GM12878 (cell line): ENCODE results near the gene MLF1. TPM values are rescaled to one million over a fixed set of nuclear protein-coding genes. Genes with fewer than 3 reads are reported as not detected.

Source experiments
- ATAC-seq: fragments of 200-7000 bp; cut with Tn5 transposase; 3 replicates; pipeline ENCODE4 v1.9.1; 2020; ENCODE audit warnings: mild to moderate bottlenecking, moderate library complexity
- BruUV-seq: library from RNA; stranded (reverse); fragments of 400-500 nt; replicated peaks from 2 replicates; lab custom pipeline; 2021; lab: Mats Ljungman, UMichigan
- CTCF ChIA-PET: fragments of 300-600 bp; sonication (Branson Sonifier 250); formaldehyde crosslinking; extraction: SDS; loops from one replicate; lab custom pipeline; 2021; ENCODE audit warnings: inconsistent platforms; lab: Yijun Ruan, JAX
- POLR2A ChIA-PET: fragments of 350-600 bp; formaldehyde crosslinking; extraction: SDS; loops from one replicate; lab custom pipeline; 2021; ENCODE audit warnings: inconsistent platforms; lab: Charles Lee
- RAD21 ChIA-PET: fragments of 300-600 bp; sonication (Branson Sonifier 250); formaldehyde crosslinking; loops from one replicate; lab custom pipeline; 2023; ENCODE audit warnings: antibody characterized with exemption; ENCODE audit not compliant: unreplicated experiment; lab: Charles Lee
- SMC1A ChIA-PET: fragments of 300-600 bp; sonication (Branson Sonifier 250); formaldehyde crosslinking; loops from one replicate; lab custom pipeline; 2023; ENCODE audit not compliant: unreplicated experiment, uncharacterized antibody; lab: Charles Lee
- DNase-seq: peaks from one replicate; pipeline ENCODE4 v3.0.0-alpha.2; 2011; ENCODE audit warnings: low read depth, low spot score
- FAIRE-seq: peaks from 3 replicates; lab custom pipeline; 2011; peaks lifted over from hg19 to GRCh38; lab: Jason Lieb, UNC
- H2AFZ ChIP-seq: 2 replicates; pipeline ENCODE4 v1.6.0; 2011; ENCODE audit warnings: low read depth, low read length, control low read depth; ENCODE audit not compliant: control insufficient read depth
- H3K27ac ChIP-seq: 2 replicates; pipeline ENCODE4 v1.5.1; 2011; ENCODE audit warnings: control low read depth; ENCODE audit not compliant: control insufficient read depth, insufficient read depth
- H3K27me3 ChIP-seq, 2 experiments: replicated peaks in 1 of 2; 2 replicates each; pipeline versions ENCODE4 v1.6.0 to v1.6.1; 2011; ENCODE audit warnings: low read length in 1 of 2; ENCODE audit not compliant: control insufficient read depth in 2 of 2, insufficient read depth in 2 of 2
- H3K36me3 ChIP-seq, 2 experiments: 2 replicates each; pipeline ENCODE4 v1.5.1; 2011; ENCODE audit warnings: low read length in 1 of 2; ENCODE audit not compliant: control insufficient read depth in 2 of 2, insufficient read depth in 2 of 2
- H3K4me1 ChIP-seq: 2 replicates; pipeline ENCODE4 v1.6.1; 2011; ENCODE audit warnings: mild to moderate bottlenecking, low read length, moderate library complexity, mixed read lengths; ENCODE audit not compliant: control insufficient read depth, insufficient read depth
- H3K4me2 ChIP-seq: 2 replicates; pipeline ENCODE4 v1.6.0; 2011; ENCODE audit warnings: control low read depth; ENCODE audit not compliant: control insufficient read depth, insufficient read depth
- H3K4me3 ChIP-seq: fragments of 200-600 bp; sonication (generic); 2 replicates; pipeline ENCODE4 v1.5.1; 2016
- H3K79me2 ChIP-seq: 2 replicates; pipeline ENCODE4 v1.6.0; 2011; ENCODE audit warnings: low read length; ENCODE audit not compliant: control insufficient read depth, insufficient read depth
- H3K9ac ChIP-seq: 2 replicates; pipeline ENCODE4 v1.8.0; 2011; ENCODE audit warnings: low read length, control low read depth, mixed read lengths; ENCODE audit not compliant: control insufficient read depth, insufficient read depth
- H3K9me3 ChIP-seq: replicated peaks from 3 replicates; pipeline ENCODE4 v1.5.1; 2011; ENCODE audit warnings: mild to moderate bottlenecking, low read length; ENCODE audit not compliant: control insufficient read depth, insufficient read depth
- H4K20me1 ChIP-seq: 2 replicates; pipeline ENCODE4 v1.6.0; 2011; ENCODE audit not compliant: control insufficient read depth, insufficient read depth
- ASH2L ChIP-seq: fragments of 300-600, 200-600 bp; sonication (generic); IDR thresholded peaks from 2 replicates; pipeline ENCODE4 v1.6.1; 2017; ENCODE audit warnings: low read depth, mild to moderate bottlenecking, borderline replicate concordance
- CTCF ChIP-seq, 3 experiments: IDR thresholded peaks in 2 of 3; conservative IDR thresholded peaks in 1 of 3; 2 replicates each; pipeline ENCODE4 v1.5.1; 2011; ENCODE audit warnings: low read depth in 3 of 3, low read length in 3 of 3, mild to moderate bottlenecking in 3 of 3, control low read depth in 2 of 3, moderate library complexity in 2 of 3, inconsistent platforms in 1 of 3, mixed read lengths in 1 of 3; ENCODE audit not compliant: control insufficient read depth in 2 of 3, insufficient read depth in 1 of 3; ENCODE audit errors: extremely low read depth in 1 of 3
- E2F4 ChIP-seq: IDR thresholded peaks from 2 replicates; pipeline ENCODE4 v1.6.1; 2012; ENCODE audit warnings: low read depth, low read length, improper control_type of control experiment
- E2F8 ChIP-seq: fragments of 450-650 bp; IDR thresholded peaks from 2 replicates; pipeline ENCODE4 v1.6.1; 2018; ENCODE audit warnings: mild to moderate bottlenecking, low read depth, moderate library complexity; ENCODE audit not compliant: partially characterized antibody
- EED ChIP-seq: sonication (generic); IDR thresholded peaks from 2 replicates; pipeline ENCODE4 v1.6.1; 2016; ENCODE audit warnings: antibody characterized with exemption, low read depth
- MLLT1 ChIP-seq: fragments of 450-650 bp; IDR thresholded peaks from 2 replicates; pipeline ENCODE4 v1.6.1; 2016; ENCODE audit warnings: mild to moderate bottlenecking
- MYB ChIP-seq: fragments of 150-350 bp; IDR thresholded peaks from 2 replicates; pipeline ENCODE4 v1.6.1; 2014; ENCODE audit warnings: mild to moderate bottlenecking, low read depth, low read length, borderline replicate concordance
- NFIC ChIP-seq: IDR thresholded peaks from 2 replicates; pipeline ENCODE4 v1.6.1; 2012; ENCODE audit warnings: low read depth, mild to moderate bottlenecking, inconsistent platforms, low read length, moderate library complexity
- RBBP5 ChIP-seq: fragments of 200-600 bp; sonication (generic); conservative IDR thresholded peaks from 2 replicates; pipeline ENCODE4 v1.6.1; 2016
- SKIL ChIP-seq: fragments of 450-650 bp; IDR thresholded peaks from 2 replicates; pipeline ENCODE4 v1.6.1; 2017; ENCODE audit warnings: mild to moderate bottlenecking, low read depth, inconsistent platforms; ENCODE audit not compliant: poor library complexity, severe bottlenecking
- SREBF1 ChIP-seq: IDR thresholded peaks from 2 replicates; pipeline ENCODE4 v1.6.1; 2012; ENCODE audit warnings: mild to moderate bottlenecking, low read length
- TCF12 ChIP-seq: IDR thresholded peaks from 2 replicates; pipeline ENCODE4 v1.6.1; 2011; ENCODE audit warnings: low read depth, mild to moderate bottlenecking, low read length
- YBX1 ChIP-seq: fragments of 450-650 bp; IDR thresholded peaks from 2 replicates; pipeline ENCODE4 v1.6.1; 2016; ENCODE audit warnings: antibody characterized with exemption
- ZNF24 ChIP-seq: fragments of 450-650 bp; IDR thresholded peaks from 2 replicates; pipeline ENCODE4 v1.6.1; 2017; ENCODE audit warnings: antibody characterized with exemption, mild to moderate bottlenecking
- WGBS: methylation state at CpG from one replicate; pipeline ENCODE4 v1.1.6; 2016; ENCODE audit warnings: low lambda C conversion rate; ENCODE audit not compliant: insufficient replicate concordance, insufficient coverage; ENCODE audit errors: missing lambda C conversion rate; 5-methylcytosine and 5-hydroxymethylcytosine counted together
- in situ Hi-C: fragments of 300-500 bp; cut with MboI; formaldehyde crosslinking; loops from 9 replicates; pipeline ENCODE4 v1.14.3; 2018; ENCODE audit warnings: mixed read lengths
- intact Hi-C: fragments of 100-400 bp; cut with micrococcal nuclease; formaldehyde crosslinking; loops from one replicate; pipeline ENCODE4 v1.14.2; 2022; ENCODE audit not compliant: unreplicated experiment
- polyA plus RNA-seq, 11 experiments: library from polyadenylated mRNA; depleted of rRNA in 4 of 11; unstranded in 6 of 11; stranded (reverse) in 5 of 11; fragments of >200 nt; fragmentation: Nextera tagmentation in 4 of 11; fragmentation: Illumina TruSeq in 1 of 11; extraction: Ambion mirVana in 4 of 11; extraction: Trizol in 1 of 11; gene quantifications; 1 replicate in 1 of 11; 2 replicates in 10 of 11; pipeline versions ENCODE4 v1.2.1 to v1.2.3, GENCODE V29; 2011 to 2016; ENCODE audit warnings: inconsistent platforms in 2 of 11, missing spikeins in 2 of 11, low read depth in 1 of 11
- total RNA-seq, 4 experiments: library from RNA; depleted of rRNA in 3 of 4; stranded (reverse); fragments of >200 nt in 3 of 4; fragmentation: Illumina TruSeq in 1 of 4; extraction: Trizol in 1 of 4; gene quantifications; 2 replicates each; pipeline versions ENCODE4 v1.2.1 to v1.2.3, GENCODE V29; 2013 to 2021

Gene MLF1
- total and polyA plus RNA-seq, 10 of the 15 experiments (the other 5 are each of a cell fraction or from before 2014, with no cell fraction given), result 0.19 to 0.69 (median 0.40) TPM; not detected in 2

GRCh38 chr3:158568784-158569183, 2.2 kb upstream of the MLF1 start:
- RAD21 ChIA-PET, result no interaction called here
- Histone ChIP-seq H3K9ac (no peak overlapping the region), H3K79me2 (no peaks in the 10 kb centered on the region), H3K27ac (no peak overlapping the region), H4K20me1 (no peaks in the 10 kb centered on the region), H2AFZ (no peak overlapping the region), H3K4me3 (no peak overlapping the region), H3K4me1 (no peaks in the 10 kb centered on the region), H3K9me3 (no peaks in the 10 kb centered on the region), H3K36me3 (no peaks in the 10 kb centered on the region), H3K27me3 (0 out of 4 replicates have a peak, but pooled peaks cover 0 to 2% of the 10 kb centered on the region in 2 experiments), H3K4me2 (no peak overlapping the region)
- no peak for ATAC-seq
- no peak for DNase-seq
- POLR2A ChIA-PET, result no interaction called here
- intact Hi-C loops (no loop called here), in situ Hi-C loops (no loop called here)
- no TSS peak for BruUV-seq
- CTCF ChIA-PET, result interaction anchor here (0.6 to 0.8 kb wide), 2 partner anchors 38 to 951 kb away, joined by 3 read pairs; no protein-coding TSS in a partner anchor
- 60% methylated on average over 3 of the region's 3 CpGs for WGBS
- SMC1A ChIA-PET, result interaction anchor here (1.1 to 3.0 kb wide), 2 partner anchors 11 to 15 kb away, joined by 3 to 10 read pairs; no protein-coding TSS in a partner anchor
- no peak for FAIRE-seq
- TF ChIP-seq NFIC (no peak), EED (no peak), RBBP5 (no peak), MYB (no peak), E2F8 (no peak), SKIL (no peak), ASH2L (no peak), TCF12 (no peak), YBX1 (no peak), SREBF1 (no peak), CTCF (IDR thresholded peaks at IDR 0.05 in 2 of 3, conservative IDR thresholded peaks at IDR 0.05 in 1 of 3; ENCODE audit: control insufficient read depth in 2 of 3, extremely low read depth in 1 of 3, insufficient read depth in 1 of 3, low read depth in 3 of 3, low read length in 3 of 3) (no peak), E2F4 (no peak), ZNF24 (no peak), MLLT1 (no peak)
